SK-N-SH (cell line): Measurements from ENCODE around the gene BPNT1. TPM values are rescaled to one million over a fixed set of nuclear protein-coding genes. Genes with fewer than 3 reads are reported as not detected.

ENCODE experiments used
- CTCF ChIA-PET: fragments of 300-600, 350-600 bp; formaldehyde crosslinking; extraction: SDS; loops from one replicate; lab custom pipeline; 2021; lab: Yijun Ruan, JAX
- POLR2A ChIA-PET: fragments of 350-600 bp; sonication (Branson Sonifier 250); formaldehyde crosslinking; extraction: SDS; loops from one replicate; lab custom pipeline; 2020; ENCODE audit warnings: antibody characterized with exemption, inconsistent platforms; lab: Yijun Ruan, JAX
- DNase-seq: peaks from one replicate; pipeline ENCODE4 v3.0.0; 2012
- H2AFZ ChIP-seq: fragments of 200-600 bp; sonication (generic); 2 replicates; pipeline ENCODE4 v1.8.1; 2016; ENCODE audit warnings: antibody characterized with exemption, mild to moderate bottlenecking, low read depth
- H3F3A ChIP-seq: fragments of 200-600 bp; sonication (generic); replicated peaks from 2 replicates; pipeline ENCODE3; 2016; ENCODE audit warnings: antibody characterized with exemption, mild to moderate bottlenecking; ENCODE audit not compliant: insufficient read depth
- H3K27ac ChIP-seq, 2 experiments: fragments of 200-500 bp in 1 of 2; fragments of 200-600 bp in 1 of 2; sonication (Bioruptor generic) in 1 of 2; sonication (generic), shearing (Covaris generic) in 1 of 2; 2 replicates each; pipeline versions ENCODE4 v1.5.1 to v1.6.1; 2014 to 2016; ENCODE audit warnings: low read depth in 2 of 2, inconsistent platforms in 1 of 2, low read length in 1 of 2, mild to moderate bottlenecking in 1 of 2, mixed read lengths in 1 of 2
- H3K27me3 ChIP-seq: fragments of 200-600 bp; sonication (generic), shearing (Covaris generic); 2 replicates; pipeline ENCODE4 v1.6.1; 2016; ENCODE audit warnings: mixed run types; ENCODE audit not compliant: insufficient read depth
- H3K36me3 ChIP-seq, 2 experiments: fragments of 200-500 bp in 1 of 2; fragments of 200-600 bp in 1 of 2; sonication (Bioruptor generic) in 1 of 2; sonication (generic) in 1 of 2; replicated peaks in 1 of 2; 2 replicates each; pipeline versions ENCODE3 to v1.5.1; 2014 to 2016; ENCODE audit warnings: low read length in 1 of 2, mild to moderate bottlenecking in 1 of 2; ENCODE audit not compliant: insufficient read depth in 2 of 2, control insufficient read depth in 1 of 2
- H3K4me1 ChIP-seq, 2 experiments: fragments of 200-500 bp in 1 of 2; fragments of 200-600 bp in 1 of 2; sonication (Bioruptor generic) in 1 of 2; sonication (generic), shearing (Covaris generic) in 1 of 2; 2 replicates each; pipeline versions ENCODE4 v1.5.1 to v1.6.1; 2014 to 2016; ENCODE audit warnings: low read depth in 1 of 2, low read length in 1 of 2, mixed run types in 1 of 2; ENCODE audit not compliant: insufficient read depth in 2 of 2, control insufficient read depth in 1 of 2
- H3K4me2 ChIP-seq: fragments of 200-600 bp; sonication (generic), shearing (Covaris generic); 2 replicates; pipeline ENCODE4 v1.6.1; 2017; ENCODE audit warnings: mixed run types
- H3K4me3 ChIP-seq, 2 experiments: fragments of 200-500 bp in 1 of 2; fragments of 200-600 bp in 1 of 2; sonication (Bioruptor generic) in 1 of 2; sonication (generic), shearing (Covaris generic) in 1 of 2; 2 replicates each; pipeline versions ENCODE4 v1.5.1 to v1.8.1; 2014 to 2016; ENCODE audit warnings: low read depth in 2 of 2, inconsistent platforms in 1 of 2, low read length in 1 of 2, mild to moderate bottlenecking in 1 of 2, mixed read lengths in 1 of 2, moderate library complexity in 1 of 2
- H3K79me2 ChIP-seq: fragments of 200-600 bp; sonication (generic); 2 replicates; pipeline ENCODE4 v1.8.1; 2017; ENCODE audit warnings: mild to moderate bottlenecking; ENCODE audit not compliant: insufficient read depth
- H3K9ac ChIP-seq: fragments of 200-600 bp; sonication (generic); 2 replicates; pipeline ENCODE4 v1.6.1; 2017; ENCODE audit warnings: mixed run types
- H3K9me2 ChIP-seq: fragments of 200-600 bp; sonication (generic); 2 replicates; pipeline ENCODE4 v1.6.1; 2017; ENCODE audit warnings: mixed run types
- H3K9me3 ChIP-seq: fragments of 200-600 bp; sonication (generic); 2 replicates; pipeline ENCODE4 v1.6.1; 2017; ENCODE audit warnings: mixed run types, mild to moderate bottlenecking, moderate library complexity
- H4K20me1 ChIP-seq: fragments of 200-600 bp; sonication (generic); 2 replicates; pipeline ENCODE4 v1.6.1; 2017; ENCODE audit warnings: mild to moderate bottlenecking, mixed run types; ENCODE audit not compliant: insufficient read depth
- ELF1 ChIP-seq: IDR thresholded peaks from 2 replicates; pipeline ENCODE4 v1.4.0; 2012
- FOSL2 ChIP-seq: IDR thresholded peaks from 2 replicates; pipeline ENCODE4 v1.4.0; 2012; ENCODE audit warnings: low read depth, mild to moderate bottlenecking, moderate library complexity, borderline replicate concordance
- FOXM1 ChIP-seq: IDR thresholded peaks from 2 replicates; pipeline ENCODE4 v1.4.0; 2012; ENCODE audit warnings: low read depth, mild to moderate bottlenecking
- GATA2 ChIP-seq: sonication (generic); formaldehyde crosslinking; IDR thresholded peaks from 2 replicates; pipeline ENCODE4 v1.5.0; 2020; ENCODE audit warnings: mild to moderate bottlenecking, missing genetic modification reagents
- JUND ChIP-seq: IDR thresholded peaks from 2 replicates; pipeline ENCODE4 v1.4.0; 2012
- MAX ChIP-seq: IDR thresholded peaks from 2 replicates; pipeline ENCODE4 v1.4.0; 2012; ENCODE audit warnings: low read depth
- MXI1 ChIP-seq: IDR thresholded peaks from 2 replicates; pipeline ENCODE4 v1.6.1; 2012; ENCODE audit warnings: mild to moderate bottlenecking, low read depth, low read length, improper control_type of control experiment
- NFIC ChIP-seq: IDR thresholded peaks from 2 replicates; pipeline ENCODE4 v1.4.0; 2012; ENCODE audit warnings: borderline replicate concordance
- NRF1 ChIP-seq: IDR thresholded peaks from 2 replicates; pipeline ENCODE4 v1.6.1; 2012; ENCODE audit warnings: low read depth, mild to moderate bottlenecking, low read length
- POLR2AphosphoS5 ChIP-seq: IDR thresholded peaks from 2 replicates; pipeline ENCODE4 v1.6.1; 2012; ENCODE audit warnings: low read depth, low read length
- RAD21 ChIP-seq: IDR thresholded peaks from 2 replicates; pipeline ENCODE4 v1.6.1; 2012; ENCODE audit warnings: mild to moderate bottlenecking, low read length
- RXRA ChIP-seq: IDR thresholded peaks from 2 replicates; pipeline ENCODE4 v1.4.0; 2012; ENCODE audit warnings: low read depth, mild to moderate bottlenecking, borderline replicate concordance
- SIN3A ChIP-seq: IDR thresholded peaks from 2 replicates; pipeline ENCODE4 v1.6.1; 2012; ENCODE audit warnings: low read depth, mild to moderate bottlenecking, low read length, moderate library complexity, borderline replicate concordance
- TAF1 ChIP-seq: IDR thresholded peaks from 2 replicates; pipeline ENCODE4 v1.6.1; 2012; ENCODE audit warnings: low read depth, mild to moderate bottlenecking, low read length, moderate library complexity, borderline replicate concordance
- TCF12 ChIP-seq: IDR thresholded peaks from 2 replicates; pipeline ENCODE4 v1.4.0; 2012
- TEAD4 ChIP-seq: IDR thresholded peaks from 2 replicates; pipeline ENCODE4 v1.4.0; 2012; ENCODE audit warnings: mild to moderate bottlenecking, borderline replicate concordance; ENCODE audit not compliant: insufficient read depth
- USF1 ChIP-seq: IDR thresholded peaks from 2 replicates; pipeline ENCODE4 v1.4.0; 2012; ENCODE audit warnings: low read depth, borderline replicate concordance
- USF2 ChIP-seq: fragments of 150-350 bp; IDR thresholded peaks from 2 replicates; pipeline ENCODE4 v1.6.1; 2017; ENCODE audit warnings: antibody characterized with exemption, low read length, low read depth, borderline replicate concordance
- YY1 ChIP-seq: IDR thresholded peaks from 2 replicates; pipeline ENCODE4 v1.4.0; 2012; ENCODE audit warnings: low read depth, mild to moderate bottlenecking
- ZBTB33 ChIP-seq: IDR thresholded peaks from 2 replicates; pipeline ENCODE4 v1.4.0; 2012; ENCODE audit warnings: low read depth, borderline replicate concordance
- WGBS: methylation state at CpG from one replicate; pipeline ENCODE4 v1.1.6; 2017; ENCODE audit warnings: low lambda C conversion rate; 5-methylcytosine and 5-hydroxymethylcytosine counted together
- polyA plus RNA-seq, 3 experiments: library from polyadenylated mRNA; depleted of rRNA; stranded (reverse); fragments of >200 nt; gene quantifications; 2 replicates each; pipeline ENCODE4 v1.2.3, GENCODE V29; 2012

The BPNT1 gene
- polyA plus RNA-seq, 1 of the 3 experiments (the other 2 are of a cell fraction) = 44.6 TPM

GRCh38 chr1:220129479-220130210, 40.1 kb upstream of the BPNT1 start:
- no peak for DNase-seq
- TF ChIP-seq MXI1 (no peak), POLR2AphosphoS5 (no peak), FOXM1 (no peak), ELF1 (no peak), USF1 (no peak), RAD21 (no peak), TAF1 (no peak), GATA2 (CRISPR knock-in tag) (no peak), SIN3A (no peak), YY1 (no peak), NRF1 (no peak), JUND (no peak), MAX (no peak), TEAD4 (no peak)
- no peaks in the 10 kb centered on the region for H3K9me2 ChIP-seq
- H3K36me3 ChIP-seq = peaks cover 48 to 65% of the 10 kb centered on the region in 2 experiments
- H3K4me3 ChIP-seq = no peak overlapping the region
- peaks cover 5% of the 10 kb centered on the region for H3F3A ChIP-seq
- H3K27me3 ChIP-seq = no peaks in the 10 kb centered on the region
- H3K9ac ChIP-seq = no peak overlapping the region
- peaks cover 5% of the 10 kb centered on the region; the same call in 1 of the 2 replicates for H4K20me1 ChIP-seq
- ChIA-PET CTCF (no interaction called here), POLR2A (no interaction called here)
- peaks cover 26% of the 10 kb centered on the region; the same call in 1 of the 2 replicates for H3K79me2 ChIP-seq
- H2AFZ ChIP-seq = no peak overlapping the region
- H3K9me3 ChIP-seq = no peaks in the 10 kb centered on the region
- no peak overlapping the region for H3K4me2 ChIP-seq
- H3K4me1 ChIP-seq = no peaks in the 10 kb centered on the region; a peak in 1 of 4 replicates
- no peak overlapping the region for H3K27ac ChIP-seq

- WGBS = 91% methylated on average over 3 of the region's 3 CpGs
- no peaks in the 10 kb centered on the region for H3K27me3 ChIP-seq
- no peak overlapping the region for H2AFZ ChIP-seq
- H3K79me2 ChIP-seq = peaks cover 21% of the 10 kb centered on the region
- ChIA-PET CTCF (no interaction called here), POLR2A (no interaction called here)
- no peak overlapping the region for H3K9ac ChIP-seq
- H3K4me1 ChIP-seq = peaks cover 0 to 4% of the 10 kb centered on the region in 2 experiments; a peak in 1 of 4 replicates
- peaks cover 43 to 54% of the 10 kb centered on the region in 2 experiments for H3K36me3 ChIP-seq
- H3K27ac ChIP-seq = no peak overlapping the region
- no peaks in the 10 kb centered on the region for H3K9me3 ChIP-seq
- peaks cover 9% of the 10 kb centered on the region for H3F3A ChIP-seq
- H3K4me2 ChIP-seq = no peak overlapping the region
- DNase-seq = no peak
- H4K20me1 ChIP-seq = peaks cover 5% of the 10 kb centered on the region; the same call in 1 of the 2 replicates
- H3K9me2 ChIP-seq = no peaks in the 10 kb centered on the region
- no peak for TF ChIP-seq USF2
- no peak for TF ChIP-seq NRF1
- TF ChIP-seq MXI1 = no peak
- TF ChIP-seq TCF12 = no peak
- no peak for TF ChIP-seq YY1
- TF ChIP-seq NFIC = no peak
- TF ChIP-seq RXRA = no peak
- no peak for TF ChIP-seq ZBTB33
- no peak for TF ChIP-seq RAD21
- TF ChIP-seq FOSL2 = no peak
- H3K4me3 ChIP-seq = no peak overlapping the region
These were observed 37.5 kb upstream of the BPNT1 start for GRCh38 chr1:220127076-220127475.
